Measurements from ENCODE around the gene TDRD1.

DNA sequence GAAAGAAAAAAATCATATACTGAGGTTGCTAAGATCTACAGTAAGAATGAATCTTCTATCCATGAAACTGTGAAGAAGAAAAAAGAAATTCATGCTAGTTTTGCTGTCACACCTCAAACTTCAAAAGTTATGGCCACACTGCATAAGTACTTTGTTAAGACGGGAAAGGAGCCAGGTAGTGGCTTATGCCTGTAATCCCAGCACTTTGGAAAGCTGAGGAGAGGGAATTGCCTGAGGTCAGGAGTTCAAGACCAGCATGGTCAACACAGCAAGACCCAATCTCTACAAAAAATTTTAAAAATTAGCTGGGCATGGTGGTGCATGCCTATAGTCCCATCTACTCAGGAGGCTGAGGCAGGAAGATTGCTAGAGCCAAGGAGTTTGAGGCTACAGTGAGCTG is 27.3 kb upstream of the TDRD1 start:
- no peak for TF ChIP-seq CTCF (IDR thresholded peaks at IDR 0.05)
- TF ChIP-seq POLR2A (IDR thresholded peaks at IDR 0.05): no peak

Data from esophagus squamous epithelium (tissue), 4 donors.